GM12865 (cell line): ENCODE measurements around the gene CCT8L2.
"Not testable (repeated sequence)": the region's sequence is repeated elsewhere in the genome, so short reads cannot be mapped to it uniquely, and the experiment has no call there.

Experiments
- DNase-seq: peaks from one replicate; pipeline ENCODE4 v3.0.0; 2010; ENCODE audit warnings: low read depth
- H3K4me3 ChIP-seq: 2 replicates; pipeline ENCODE4 v1.5.1; 2011; ENCODE audit warnings: mild to moderate bottlenecking, low read depth, low read length, control low read depth
- CTCF ChIP-seq: IDR thresholded peaks from 2 replicates; pipeline ENCODE4 v1.5.1; 2011; ENCODE audit warnings: low read length, control low read depth, low read depth, inconsistent platforms; ENCODE audit not compliant: insufficient read depth; ENCODE audit errors: missing control alignments

CCT8L2 gene

GRCh38 chr22:16586991-16587390 lies 5.6 kb downstream of the CCT8L2 start:
- DNase-seq, result no peak
- TF ChIP-seq CTCF, result no peak
- H3K4me3 ChIP-seq, result no peak overlapping the region

GRCh38 chr22:16586170-16586569 lies 6.4 kb downstream of the CCT8L2 start:
- TF ChIP-seq CTCF, result no peak
- H3K4me3 ChIP-seq, result no peak overlapping the region

GRCh38 chr22:16580872-16581271 lies 11.7 kb downstream of the CCT8L2 start:
- H3K4me3 ChIP-seq, DNase-seq: not testable (repeated sequence)

More at GRCh38 chr22:16586170-16586569, 6.4 kb downstream of the CCT8L2 start:
- DNase-seq, result no peak

- not testable (repeated sequence) for H3K4me3 ChIP-seq, DNase-seq
Measured at GRCh38 chr22:16569240-16569834, 23.3 kb downstream of the CCT8L2 start.

GRCh38 chr22:16568425-16568758 lies 24.2 kb downstream of the CCT8L2 start:
- no peak for TF ChIP-seq CTCF
- H3K4me3 ChIP-seq, result no peak overlapping the region
- DNase-seq, result no peak

- not testable (repeated sequence) for H3K4me3 ChIP-seq, DNase-seq
Measured at GRCh38 chr22:16567617-16568424, 24.8 kb downstream of the CCT8L2 start.

DNA sequence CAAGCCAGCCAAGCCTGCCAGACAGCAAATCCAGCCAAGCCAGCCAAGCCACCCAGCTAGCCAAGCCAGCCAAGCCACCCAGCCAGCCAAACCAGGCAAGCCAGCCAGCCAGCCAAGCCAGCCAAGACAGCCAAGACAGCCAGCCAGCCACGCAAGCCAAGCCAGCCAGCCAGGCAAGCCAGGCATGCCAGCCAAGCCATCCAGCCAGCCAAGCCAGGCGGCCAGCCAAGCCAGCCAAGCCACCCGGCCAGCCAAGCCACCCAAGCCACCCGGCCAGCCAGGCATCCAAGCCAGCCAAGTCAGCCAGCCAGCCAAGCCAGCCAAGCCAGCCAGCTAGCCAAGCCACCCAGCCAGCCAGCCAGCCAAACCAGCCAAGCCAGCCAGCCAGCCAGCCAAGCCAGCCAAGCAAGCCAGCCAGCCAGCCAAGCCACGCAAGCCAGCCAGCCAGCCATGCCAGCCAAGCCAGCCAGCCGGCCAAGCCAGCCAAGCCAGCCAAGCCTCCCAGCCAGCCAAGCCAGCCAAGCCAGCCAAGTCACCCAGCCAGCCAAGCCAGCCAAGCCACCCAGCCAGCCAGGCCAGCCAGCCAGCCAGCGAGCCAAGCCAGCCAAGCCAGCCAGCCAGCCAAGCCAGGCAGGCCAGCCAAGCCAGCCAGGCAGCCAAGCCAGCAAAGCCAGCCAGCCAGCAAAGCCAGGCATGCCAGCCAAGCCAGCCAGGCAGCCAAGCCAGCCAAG lies 26.0 kb downstream of the CCT8L2 start:
- DNase-seq, H3K4me3 ChIP-seq: not testable (repeated sequence)

DNA sequence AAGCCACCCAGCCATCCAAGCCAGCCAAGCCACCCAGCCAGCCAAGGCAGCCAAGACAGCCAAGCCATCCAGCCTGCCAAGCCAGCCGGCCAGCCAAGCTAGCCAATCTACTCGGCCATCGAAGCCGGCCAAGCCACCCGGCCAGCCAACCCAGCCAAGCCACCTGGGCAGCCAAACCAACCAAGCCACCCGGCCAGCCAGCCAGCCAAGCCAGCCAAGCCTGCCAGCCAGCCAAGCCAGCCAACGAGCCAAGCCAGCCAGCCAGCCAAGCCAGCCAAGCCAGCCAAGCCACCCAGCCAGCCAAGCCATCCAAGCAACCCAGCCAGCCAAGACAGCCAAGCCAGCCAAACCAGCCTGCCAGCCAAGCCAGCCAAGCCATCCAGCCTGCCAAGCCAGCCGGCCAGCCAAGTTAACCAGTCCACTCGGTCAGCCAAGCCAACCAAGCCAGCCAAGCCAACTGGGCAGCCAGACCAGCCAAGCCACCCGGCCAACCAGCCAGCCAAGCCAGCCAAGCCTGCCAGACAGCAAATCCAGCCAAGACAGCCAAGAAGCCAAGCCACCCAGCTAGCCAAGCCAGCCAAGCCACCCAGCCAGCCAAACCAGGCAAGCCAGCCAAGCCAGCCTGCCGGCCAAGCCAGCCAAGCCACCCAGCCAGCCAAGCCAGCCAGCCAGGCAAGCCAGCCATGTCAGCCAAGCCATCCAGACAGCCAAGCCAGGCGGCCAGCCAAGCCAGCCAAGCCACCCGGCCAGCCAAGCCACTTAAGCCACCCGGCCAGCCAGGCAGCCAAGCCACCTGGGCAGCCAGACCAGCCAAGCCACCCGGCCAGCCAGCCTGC lies 26.8 kb downstream of the CCT8L2 start:
- DNase-seq, H3K4me3 ChIP-seq: not testable (repeated sequence)

DNA sequence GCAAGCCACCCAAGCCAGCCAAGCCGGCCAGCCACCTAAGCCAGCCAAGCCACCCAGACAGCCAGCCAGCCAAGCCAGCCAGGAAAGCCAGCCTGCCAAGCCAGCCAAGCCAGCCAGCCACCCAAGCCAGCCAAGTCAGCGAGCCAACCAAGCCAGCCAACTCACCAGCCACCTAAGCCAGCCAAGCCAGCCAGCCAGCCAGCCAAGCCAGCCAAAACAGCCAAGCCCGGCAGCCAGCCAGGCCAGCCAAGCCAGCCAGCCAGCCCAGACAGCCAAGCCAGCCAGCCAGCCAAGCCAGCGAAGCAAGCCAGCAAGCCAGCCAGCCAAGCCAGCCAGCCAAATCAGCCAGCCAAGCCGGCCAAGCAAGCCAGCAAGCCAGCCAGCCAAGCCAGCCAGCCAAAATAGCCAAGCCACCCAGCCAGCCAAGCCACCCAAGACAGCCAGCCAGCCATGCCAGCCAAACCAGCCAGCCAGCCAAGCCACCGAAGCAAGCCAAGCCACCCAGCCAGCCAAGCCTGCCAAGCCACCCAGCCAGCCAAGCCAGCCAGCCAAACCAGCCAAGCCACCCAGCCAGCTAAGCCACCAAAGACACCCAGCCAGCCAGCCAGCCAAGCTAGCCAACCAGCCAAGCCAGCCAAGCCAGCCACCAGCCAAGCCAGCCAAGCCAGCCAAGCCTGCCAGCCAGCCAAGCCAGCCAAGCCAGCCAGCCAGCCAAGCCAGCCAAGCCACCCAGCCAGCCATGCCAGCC lies 27.6 kb downstream of the CCT8L2 start:
- not testable (repeated sequence) for DNase-seq, H3K4me3 ChIP-seq
